Activated naive CD4-positive, alpha-beta T cell treated with anti-CD3 and anti-CD28 coated beads, Interleukin-2, amount 50 U/mL, for 24 hours (primary cell): ENCODE results near the gene TUBA1A.
"Not testable (repeated sequence)": the region's sequence is repeated elsewhere in the genome, so short reads cannot be mapped to it uniquely, and the experiment has no call there.

Experiments used
- H3K27ac Mint-ChIP-seq: one replicate; pipeline ENCODE4 v1.8.0; 2021; ENCODE audit warnings: mild to moderate bottlenecking, mixed read lengths
- H3K27me3 Mint-ChIP-seq: one replicate; pipeline ENCODE4 v1.8.0; 2021; ENCODE audit warnings: mixed read lengths
- H3K36me3 Mint-ChIP-seq: one replicate; pipeline ENCODE4 v1.8.0; 2021; ENCODE audit warnings: mixed read lengths
- H3K4me1 Mint-ChIP-seq: one replicate; pipeline ENCODE4 v1.8.0; 2021; ENCODE audit warnings: mixed read lengths
- H3K4me3 Mint-ChIP-seq: one replicate; pipeline ENCODE4 v1.8.0; 2021; ENCODE audit warnings: mild to moderate bottlenecking, mixed read lengths
- H3K9me3 Mint-ChIP-seq: one replicate; pipeline ENCODE4 v1.8.0; 2021; ENCODE audit warnings: mixed read lengths

TUBA1A gene

GRCh38 chr12:49187184-49187583 lies 1.7 kb downstream of the TUBA1A start:
- Mint-ChIP-seq H3K9me3 (no peaks in the 10 kb centered on the region), H3K4me3 (no peak overlapping the region), H3K27ac (no peak overlapping the region), H3K27me3 (no peaks in the 10 kb centered on the region), H3K4me1 (peaks cover 19% of the 10 kb centered on the region), H3K36me3 (peaks cover 9% of the 10 kb centered on the region)

GRCh38 chr12:49186307-49186706 lies 2.6 kb downstream of the TUBA1A start:
- Mint-ChIP-seq H3K27ac (peak overlapping the region; percentile 51), H3K4me1 (peaks cover 19% of the 10 kb centered on the region)
- not testable (repeated sequence) for H3K36me3 Mint-ChIP-seq, H3K27me3 Mint-ChIP-seq, H3K9me3 Mint-ChIP-seq, H3K4me3 Mint-ChIP-seq

- H3K9me3 Mint-ChIP-seq, H3K27me3 Mint-ChIP-seq, H3K4me3 Mint-ChIP-seq, H3K36me3 Mint-ChIP-seq: not testable (repeated sequence)
- peak overlapping the region; percentile 77 for H3K27ac Mint-ChIP-seq
- peaks cover 17% of the 10 kb centered on the region for H3K4me1 Mint-ChIP-seq
Measured at GRCh38 chr12:49184697-49185096, 4.2 kb downstream of the TUBA1A start.

GRCh38 chr12:49183214-49183950 lies 5.5 kb downstream of the TUBA1A start:
- not testable (repeated sequence) for H3K4me3 Mint-ChIP-seq, H3K27me3 Mint-ChIP-seq, H3K36me3 Mint-ChIP-seq, H3K9me3 Mint-ChIP-seq
- H3K4me1 Mint-ChIP-seq, result peaks cover 13% of the 10 kb centered on the region
- peak overlapping the region; percentile 47 for H3K27ac Mint-ChIP-seq

GRCh38 chr12:49174218-49174617 lies 14.7 kb downstream of the TUBA1A start:
- Mint-ChIP-seq H3K4me3 (no peak overlapping the region), H3K9me3 (no peaks in the 10 kb centered on the region), H3K4me1 (no peaks in the 10 kb centered on the region), H3K27me3 (no peaks in the 10 kb centered on the region), H3K36me3 (no peaks in the 10 kb centered on the region), H3K27ac (no peak overlapping the region)

GRCh38 chr12:49170924-49171323 lies 18.0 kb downstream of the TUBA1A start:
- Mint-ChIP-seq H3K36me3 (no peaks in the 10 kb centered on the region), H3K4me3 (no peak overlapping the region), H3K27me3 (no peaks in the 10 kb centered on the region), H3K27ac (no peak overlapping the region), H3K9me3 (no peaks in the 10 kb centered on the region), H3K4me1 (no peaks in the 10 kb centered on the region)

- H3K36me3 Mint-ChIP-seq, result no peaks in the 10 kb centered on the region
- H3K27ac Mint-ChIP-seq, result no peak overlapping the region
- no peak overlapping the region for H3K4me3 Mint-ChIP-seq
- H3K27me3 Mint-ChIP-seq, result no peaks in the 10 kb centered on the region
- H3K4me1 Mint-ChIP-seq, result no peaks in the 10 kb centered on the region
- no peaks in the 10 kb centered on the region for H3K9me3 Mint-ChIP-seq
Measured at GRCh38 chr12:49165114-49165513, 23.8 kb downstream of the TUBA1A start.

GRCh38 chr12:49161901-49162300 lies 27.0 kb downstream of the TUBA1A start:
- not testable (repeated sequence) for H3K27me3 Mint-ChIP-seq, H3K27ac Mint-ChIP-seq, H3K4me1 Mint-ChIP-seq, H3K36me3 Mint-ChIP-seq, H3K9me3 Mint-ChIP-seq, H3K4me3 Mint-ChIP-seq

GRCh38 chr12:49161092-49161795 lies 27.6 kb downstream of the TUBA1A start:
- Mint-ChIP-seq H3K27me3 (no peaks in the 10 kb centered on the region), H3K4me1 (no peaks in the 10 kb centered on the region), H3K4me3 (no peak overlapping the region), H3K9me3 (no peaks in the 10 kb centered on the region), H3K27ac (no peak overlapping the region), H3K36me3 (no peaks in the 10 kb centered on the region)

- Mint-ChIP-seq H3K27me3 (no peaks in the 10 kb centered on the region), H3K36me3 (no peaks in the 10 kb centered on the region), H3K27ac (no peak overlapping the region), H3K9me3 (no peaks in the 10 kb centered on the region), H3K4me3 (no peak overlapping the region), H3K4me1 (no peaks in the 10 kb centered on the region)
Measured at GRCh38 chr12:49160399-49160798, 28.5 kb downstream of the TUBA1A start.

GRCh38 chr12:49154221-49154620 lies 34.7 kb downstream of the TUBA1A start:
- H3K4me3 Mint-ChIP-seq, result no peak overlapping the region
- no peaks in the 10 kb centered on the region for H3K9me3 Mint-ChIP-seq
- no peaks in the 10 kb centered on the region for H3K36me3 Mint-ChIP-seq
- no peaks in the 10 kb centered on the region for H3K27me3 Mint-ChIP-seq
- H3K4me1 Mint-ChIP-seq, result no peaks in the 10 kb centered on the region
- H3K27ac Mint-ChIP-seq, result no peak overlapping the region

- H3K4me1 Mint-ChIP-seq, result no peaks in the 10 kb centered on the region
- H3K4me3 Mint-ChIP-seq, result no peak overlapping the region
- H3K9me3 Mint-ChIP-seq, result no peaks in the 10 kb centered on the region
- peaks cover 4% of the 10 kb centered on the region for H3K36me3 Mint-ChIP-seq
- no peak overlapping the region for H3K27ac Mint-ChIP-seq
- no peaks in the 10 kb centered on the region for H3K27me3 Mint-ChIP-seq
Measured at GRCh38 chr12:49147384-49147783, 41.5 kb downstream of the TUBA1A start.

- H3K36me3 Mint-ChIP-seq, result peaks cover 4% of the 10 kb centered on the region
- no peaks in the 10 kb centered on the region for H3K4me1 Mint-ChIP-seq
- H3K4me3 Mint-ChIP-seq, result no peak overlapping the region
- no peak overlapping the region for H3K27ac Mint-ChIP-seq
- no peaks in the 10 kb centered on the region for H3K27me3 Mint-ChIP-seq
- H3K9me3 Mint-ChIP-seq, result no peaks in the 10 kb centered on the region
Measured at GRCh38 chr12:49146406-49146805, 42.5 kb downstream of the TUBA1A start.

- no peak overlapping the region for H3K27ac Mint-ChIP-seq
- H3K9me3 Mint-ChIP-seq, result no peaks in the 10 kb centered on the region
- no peaks in the 10 kb centered on the region for H3K4me1 Mint-ChIP-seq
- no peak overlapping the region for H3K4me3 Mint-ChIP-seq
- no peaks in the 10 kb centered on the region for H3K27me3 Mint-ChIP-seq
- H3K36me3 Mint-ChIP-seq, result peaks cover 6% of the 10 kb centered on the region
Measured at GRCh38 chr12:49144384-49144783, 44.5 kb downstream of the TUBA1A start.

- H3K4me1 Mint-ChIP-seq, result peaks cover 1% of the 10 kb centered on the region
- H3K27ac Mint-ChIP-seq, result no peak overlapping the region
- H3K9me3 Mint-ChIP-seq, result no peaks in the 10 kb centered on the region
- H3K27me3 Mint-ChIP-seq, result no peaks in the 10 kb centered on the region
- peaks cover 3% of the 10 kb centered on the region for H3K36me3 Mint-ChIP-seq
- no peak overlapping the region for H3K4me3 Mint-ChIP-seq
Measured at GRCh38 chr12:49138999-49139398, 49.9 kb downstream of the TUBA1A start.

GRCh38 chr12:49138587-49138986 lies 50.3 kb downstream of the TUBA1A start:
- Mint-ChIP-seq H3K4me1 (peaks cover 5% of the 10 kb centered on the region), H3K27me3 (no peaks in the 10 kb centered on the region), H3K27ac (no peak overlapping the region), H3K36me3 (peaks cover 3% of the 10 kb centered on the region), H3K4me3 (no peak overlapping the region), H3K9me3 (no peaks in the 10 kb centered on the region)
